NCI-H2107 (cell line): ENCODE measurements around the gene MYO1E.
"Not testable (repeated sequence)": the region's sequence is repeated elsewhere in the genome, so short reads cannot be mapped to it uniquely, and the experiment has no call there.

Source experiments
- DNase-seq: peaks from one replicate; lab custom pipeline; 2025; lab: John Stamatoyannopoulos, UW

MYO1E gene

DNA sequence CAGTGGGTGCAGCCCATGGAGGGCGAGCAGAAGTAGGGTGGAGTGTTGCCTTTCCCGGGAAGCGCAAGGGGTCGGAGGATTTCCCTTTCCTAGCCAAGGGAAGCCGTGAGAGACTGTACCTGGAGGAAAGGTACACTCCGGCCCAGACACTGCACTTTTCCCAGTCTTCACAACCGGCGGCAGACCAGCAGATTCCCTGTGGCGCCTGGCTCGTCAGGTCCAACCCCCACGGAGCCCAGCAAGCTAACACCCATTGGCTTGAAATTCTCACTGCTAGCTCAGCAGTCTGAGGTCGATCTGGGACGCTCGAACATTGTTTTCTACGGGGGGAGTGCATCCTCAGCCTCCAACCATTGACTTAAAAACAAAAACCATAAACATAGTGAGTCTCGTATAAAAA, 241.2 kb downstream of the MYO1E start:
- DNase-seq = no peak

DNA sequence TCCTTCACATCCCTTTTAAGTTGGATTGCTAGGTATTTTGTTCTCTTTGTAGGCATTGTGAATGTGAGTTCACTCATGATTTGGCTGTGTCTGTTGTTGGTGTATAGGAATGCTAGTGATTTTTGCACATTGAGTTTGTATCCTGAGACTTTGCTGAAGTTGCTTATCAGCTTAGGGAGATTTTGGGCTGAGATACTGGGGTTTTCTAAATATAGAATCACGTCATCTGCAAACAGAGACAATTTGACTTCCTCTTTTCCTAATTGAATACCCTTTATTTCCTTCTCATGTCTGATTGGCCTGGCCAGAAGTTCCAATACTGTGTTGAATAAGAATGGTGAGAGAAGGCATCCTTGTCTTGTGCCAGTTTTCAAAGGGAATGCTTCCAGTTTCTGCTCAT, 245.4 kb downstream of the MYO1E start:
- DNase-seq = not testable (repeated sequence)

DNA sequence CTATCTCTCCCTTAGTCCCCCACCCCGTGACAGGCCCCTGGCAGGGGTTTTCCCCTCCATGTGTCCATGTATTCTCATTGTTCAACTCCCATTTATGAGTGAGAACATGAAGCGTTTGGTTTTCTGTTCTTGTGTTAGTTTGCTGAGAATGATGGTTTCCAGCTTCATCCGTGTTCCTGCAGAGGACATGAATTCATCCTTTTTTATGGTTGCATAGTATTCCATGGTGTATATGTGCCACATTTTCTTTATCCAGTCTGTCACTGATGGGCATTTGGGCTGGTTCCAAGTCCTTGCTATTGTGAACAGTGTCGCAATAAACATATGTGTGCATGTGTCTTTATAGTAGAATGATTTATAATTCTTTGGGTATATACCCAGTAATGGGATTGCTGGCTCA, 247.0 kb downstream of the MYO1E start:
- not testable (repeated sequence) for DNase-seq

DNA sequence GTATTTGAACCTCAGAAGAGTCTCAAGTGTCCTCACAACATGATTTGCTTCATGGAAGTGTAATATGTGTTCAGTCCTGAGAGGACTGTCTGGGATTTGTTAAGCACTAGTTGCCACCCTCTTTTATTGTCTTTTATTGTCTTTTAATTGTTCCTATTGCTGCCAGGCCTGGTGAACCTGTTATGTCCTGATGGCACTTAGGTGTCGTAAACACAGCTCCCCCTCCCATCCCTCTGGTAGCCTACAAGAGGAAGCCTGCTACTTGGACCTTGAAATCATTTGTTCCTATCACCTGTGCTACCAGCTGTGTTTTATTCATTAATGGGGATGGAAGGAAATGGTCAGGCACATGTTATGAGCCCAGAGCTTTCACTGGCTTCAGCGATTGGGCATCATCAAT, 248.4 kb downstream of the MYO1E start:
- DNase-seq = no peak

DNA sequence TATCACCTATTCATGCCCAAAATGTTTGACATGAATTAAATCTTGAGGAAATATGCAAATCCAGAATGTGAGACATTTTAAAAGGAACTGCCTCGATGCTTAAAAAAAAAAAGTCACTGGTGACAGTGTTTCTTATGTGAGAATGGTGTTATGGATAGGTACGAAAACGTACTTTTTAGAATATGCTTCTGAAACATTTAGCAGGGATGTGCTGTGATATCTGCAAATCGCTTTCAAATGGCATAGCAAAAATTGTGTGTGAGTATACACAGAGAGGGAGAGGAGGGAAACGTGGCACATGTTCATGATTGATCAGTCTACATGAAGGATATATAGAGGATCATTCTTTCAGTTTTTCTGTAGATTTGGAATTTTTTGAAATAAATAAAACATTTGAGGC, 251.7 kb downstream of the MYO1E start:
- DNase-seq = no peak

DNA sequence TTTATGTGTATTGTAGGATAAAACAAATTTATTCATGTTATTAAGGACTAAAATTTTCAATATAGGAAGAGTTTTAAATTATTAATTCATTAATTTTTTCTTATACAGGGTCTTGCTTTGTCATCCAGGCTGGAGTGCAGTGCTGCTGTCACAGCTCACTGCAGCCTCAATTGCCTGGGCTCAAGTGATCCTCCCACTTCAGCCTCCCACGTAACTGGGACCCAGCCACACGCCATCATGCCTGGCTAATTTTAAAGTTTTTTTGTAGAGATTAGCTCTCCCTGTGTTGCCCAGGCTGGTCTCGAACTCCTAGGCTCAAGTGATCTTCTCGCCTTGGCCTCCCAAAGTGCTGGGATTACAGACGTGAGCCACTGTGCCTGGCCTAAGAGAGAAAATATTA, 253.0 kb downstream of the MYO1E start:
- DNase-seq = no peak

DNA sequence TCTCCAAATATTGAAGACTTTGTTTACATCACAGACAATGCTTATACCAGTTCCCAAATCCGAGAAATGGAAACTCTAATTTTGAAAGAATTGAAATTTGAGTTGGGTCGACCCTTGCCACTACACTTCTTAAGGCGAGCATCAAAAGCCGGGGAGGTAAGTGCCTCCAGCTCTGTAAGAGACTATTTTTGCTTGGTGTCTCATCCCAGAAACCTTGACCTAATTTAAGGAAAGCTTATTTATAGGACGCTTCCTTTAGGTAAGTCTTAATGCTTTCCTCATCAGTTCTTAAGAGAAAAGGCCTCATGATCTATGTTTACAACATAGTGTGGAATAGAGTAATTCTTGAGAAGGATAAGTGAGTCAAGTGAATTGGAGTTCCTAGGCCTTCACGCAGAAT, 255.9 kb downstream of the MYO1E start:
- no peak for DNase-seq

DNA sequence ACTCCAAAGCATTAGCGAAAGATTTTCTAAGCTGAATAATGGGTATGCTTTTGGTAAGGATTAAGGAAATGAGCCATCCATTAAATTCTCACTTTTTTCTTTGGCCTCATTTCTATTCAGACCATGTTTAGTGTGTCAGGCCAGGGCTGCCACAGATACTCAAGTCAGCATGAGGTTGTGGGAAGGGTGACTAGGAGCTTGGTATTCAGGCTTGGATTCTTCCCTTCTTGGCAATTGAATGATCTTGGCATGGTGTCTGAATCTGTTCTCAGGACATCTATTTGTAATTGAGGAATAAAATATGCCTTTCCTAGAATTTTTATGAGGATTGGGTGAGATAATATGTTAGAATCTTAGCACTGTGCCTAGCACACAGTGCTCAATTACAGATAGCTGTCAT, 256.5 kb downstream of the MYO1E start:
- no peak for DNase-seq

DNA sequence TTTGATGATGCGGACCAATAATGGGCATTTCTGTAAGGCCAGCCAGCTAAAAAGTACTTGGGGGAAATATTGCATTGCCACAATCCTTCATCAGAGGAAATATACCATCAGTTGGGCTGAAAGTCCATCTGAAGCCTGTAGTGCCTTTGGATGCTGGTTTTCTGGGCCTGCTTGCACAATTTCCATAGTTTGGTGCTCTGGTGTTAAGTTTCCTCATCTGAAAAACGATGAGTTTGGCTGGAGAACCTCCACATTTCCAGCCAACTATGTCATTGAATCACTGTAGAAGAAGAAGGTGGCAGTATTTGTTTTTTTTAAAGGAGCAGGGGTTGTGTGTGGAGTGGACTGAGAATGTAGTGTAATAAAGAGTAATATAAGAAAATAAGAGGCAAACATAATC, 257.6 kb downstream of the MYO1E start:
- DNase-seq = no peak

DNA sequence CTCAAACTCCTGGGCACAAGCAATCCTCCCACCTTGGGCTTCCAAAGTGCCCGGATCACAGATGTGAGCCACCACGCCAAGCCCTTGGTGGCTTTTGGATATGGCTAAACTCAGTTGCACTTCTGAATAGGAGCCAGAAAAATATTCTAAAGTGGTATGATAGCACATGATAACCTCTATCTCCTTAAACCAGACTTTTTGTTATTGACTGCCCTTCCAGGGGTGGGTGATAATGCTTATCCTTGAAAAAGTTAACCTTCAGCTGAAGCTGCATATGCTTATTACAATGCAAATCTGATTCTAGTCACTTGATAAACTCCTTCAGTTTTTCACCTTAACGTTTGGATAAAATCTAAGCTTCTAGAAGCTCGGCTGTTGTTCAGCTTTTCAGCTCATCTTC, 261.4 kb downstream of the MYO1E start:
- DNase-seq = no peak

DNA sequence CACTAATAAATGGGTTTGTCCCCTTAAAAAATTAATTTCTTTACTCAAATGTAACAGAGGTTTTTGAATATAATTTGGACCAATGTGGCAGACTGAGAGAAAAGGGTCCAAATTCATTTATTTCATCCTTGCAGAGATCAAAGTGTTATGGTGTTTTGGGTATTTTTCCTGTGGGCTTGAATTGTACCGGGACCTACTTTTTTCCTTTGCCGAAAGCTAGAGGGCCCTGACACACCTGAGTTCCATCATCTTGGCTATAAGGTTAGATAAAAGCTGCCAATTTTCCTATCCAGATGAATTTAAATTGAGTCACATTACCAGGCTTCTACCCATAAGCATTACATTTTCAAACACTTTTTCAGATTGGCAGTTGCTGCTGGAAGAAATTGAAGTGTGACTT, 266.8 kb downstream of the MYO1E start:
- DNase-seq = no peak

DNA sequence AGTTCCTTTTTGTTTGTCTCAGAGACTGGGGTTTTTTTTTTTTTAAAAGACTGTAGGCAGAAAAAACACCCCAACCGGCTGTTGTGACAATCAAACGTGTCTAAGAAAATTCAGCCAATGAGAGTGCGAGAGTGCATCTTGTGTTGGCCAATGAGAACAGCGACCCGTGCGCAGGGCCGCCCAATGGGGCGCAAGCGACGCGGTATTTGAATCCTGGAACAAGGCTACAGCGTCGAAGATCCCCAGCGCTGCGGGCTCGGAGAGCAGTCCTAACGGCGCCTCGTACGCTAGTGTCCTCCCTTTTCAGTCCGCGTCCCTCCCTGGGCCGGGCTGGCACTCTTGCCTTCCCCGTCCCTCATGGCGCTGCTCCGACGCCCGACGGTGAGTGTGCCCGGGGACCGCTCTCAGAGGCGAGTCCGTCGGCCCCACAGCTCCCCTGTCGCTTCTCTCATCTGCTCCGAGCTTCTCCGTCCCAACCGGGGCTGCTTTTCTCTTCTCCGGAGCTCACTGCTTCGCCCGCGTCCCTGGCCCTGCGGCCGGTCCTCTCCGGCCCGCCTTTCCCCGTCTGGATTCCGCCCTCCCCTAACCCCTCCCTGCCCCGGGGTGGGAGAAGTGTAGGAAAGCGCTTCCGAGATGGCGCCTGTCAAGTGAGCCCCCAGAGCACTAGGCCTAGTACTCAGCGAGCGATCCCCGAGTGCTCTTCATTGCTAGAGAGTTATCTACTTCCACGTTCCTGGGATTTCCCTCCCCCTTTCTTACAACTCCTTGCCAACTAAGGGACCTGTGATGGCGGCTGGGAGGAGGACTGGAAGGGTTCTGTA, 267.5 kb downstream of the MYO1E start, which contains the start of gene CCNB2:
Gene CCNB2, plus strand, starts transcription at position 235 of the 821 bp plus-strand sequence. Its CDS starts 123 bp downstream, at position 358.
- peak; percentile 58 for DNase-seq

DNA sequence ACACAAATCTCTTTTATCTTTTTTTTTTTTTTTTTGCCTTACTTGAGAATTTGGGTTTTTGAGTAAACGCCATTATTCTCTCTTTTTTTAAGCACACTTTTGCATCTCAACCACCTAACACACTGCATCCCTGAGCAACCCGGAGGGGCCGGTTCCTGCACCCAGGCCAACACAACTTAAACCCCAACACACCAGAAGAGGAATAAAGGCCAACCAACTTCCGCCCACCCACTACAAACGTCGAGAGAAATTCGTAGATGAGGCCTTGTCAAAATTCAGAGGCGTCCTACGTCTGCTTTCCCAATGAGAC, 268.1 kb downstream of the MYO1E start:
- DNase-seq = no peak

DNA sequence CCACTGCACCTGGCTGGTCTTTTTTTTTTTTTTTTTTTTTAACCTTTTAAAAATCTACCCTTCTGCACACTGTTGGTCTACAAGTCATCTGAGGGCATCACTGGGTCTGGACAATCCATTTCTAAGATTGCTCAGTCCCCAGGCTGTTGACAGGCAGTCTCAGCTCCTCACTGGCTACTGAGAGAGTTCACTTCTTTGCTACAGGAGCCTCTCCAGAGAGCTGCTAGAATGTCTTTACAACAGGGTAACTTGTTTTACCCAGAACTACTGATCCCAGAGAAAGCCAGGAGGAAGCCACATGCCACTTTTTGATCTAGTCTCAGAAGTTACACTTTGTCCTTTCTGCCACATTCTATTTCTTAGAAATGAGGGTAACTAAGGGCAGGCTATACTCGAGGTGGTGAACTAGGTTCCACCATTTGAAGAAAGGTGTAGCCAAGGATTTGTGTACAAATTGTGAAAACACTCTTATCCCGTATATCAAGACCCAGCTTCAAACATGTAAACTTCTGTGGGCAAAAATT, 273.4 kb downstream of the MYO1E start:
- DNase-seq = no peak

DNA sequence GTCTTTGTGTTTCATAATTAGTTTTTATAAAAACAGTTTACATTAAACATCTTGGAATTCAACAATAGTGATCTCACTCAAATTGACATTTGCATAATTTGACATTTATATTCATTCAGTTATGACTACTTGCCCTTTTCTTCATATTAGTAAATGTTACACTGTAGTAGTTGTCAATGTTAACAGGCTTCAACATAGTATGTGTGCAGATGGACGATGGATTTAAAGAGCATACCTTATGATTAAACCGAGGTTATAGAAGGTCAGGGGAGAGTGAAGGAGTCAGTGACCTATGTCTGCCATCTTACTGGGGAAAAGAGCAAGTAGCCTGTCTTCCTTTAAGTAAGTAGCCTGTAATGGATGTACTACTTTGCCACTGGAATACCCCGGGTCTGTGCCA, 276.2 kb downstream of the MYO1E start:
- DNase-seq = no peak

DNA sequence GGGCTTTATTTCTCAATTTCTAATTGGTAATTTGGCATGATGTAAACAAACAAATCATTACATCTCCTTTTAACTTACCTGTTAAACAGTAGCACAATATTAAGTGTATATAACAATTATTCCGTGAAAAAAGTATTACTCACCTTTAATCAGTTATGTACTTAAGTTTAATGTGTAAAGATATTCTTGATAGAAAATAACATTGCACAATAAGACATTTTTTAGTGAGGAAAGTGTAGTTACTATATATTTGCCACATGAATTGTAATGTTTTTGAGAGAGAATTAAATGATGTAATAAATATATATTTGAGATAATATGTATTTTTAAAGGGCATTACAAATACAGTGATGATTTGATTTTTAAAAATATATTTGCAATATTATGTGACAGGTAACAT, 278.6 kb downstream of the MYO1E start:
- no peak for DNase-seq

DNA sequence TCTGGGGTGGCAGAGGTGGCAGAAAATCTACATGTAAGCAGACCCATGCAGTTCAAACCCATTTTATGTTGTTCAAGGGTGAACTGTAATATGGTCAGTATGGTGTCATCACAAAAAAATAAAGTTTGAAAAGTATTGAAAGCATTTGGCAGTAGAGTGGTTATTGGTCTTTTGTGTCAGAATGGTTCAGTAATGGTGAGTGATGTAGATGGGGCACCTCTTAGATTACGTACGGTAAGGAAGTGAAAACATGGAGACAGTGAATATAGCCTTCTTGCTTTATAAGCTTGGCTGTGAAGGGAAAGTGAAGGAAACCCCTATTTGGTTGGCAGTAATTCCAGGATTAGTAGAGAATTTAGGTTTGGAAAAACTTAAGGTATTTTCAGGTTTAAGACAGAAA, 284.9 kb downstream of the MYO1E start:
- no peak for DNase-seq
